ENCODE data around the gene LTB4R. TPM values are rescaled to one million over a fixed set of nuclear protein-coding genes. Genes with fewer than 3 reads are reported as not detected.

Gene LTB4R
- total RNA-seq, 4 donors from 2014 or later: 3.7 to 19.5 (median 5.6) TPM

GRCh38 chr14:24361326-24361725, 50.0 kb downstream of the LTB4R start:
- intact Hi-C loops (cut with DNase I; ENCODE audit: low total_unique reads): no loop called here
- TF ChIP-seq POLR2A (IDR thresholded peaks at IDR 0.05) (no peak), CTCF (IDR thresholded peaks at IDR 0.05) (no peak)
- Histone ChIP-seq H3K4me1 (no peaks in the 10 kb centered on the region), H3K4me3 (no peak overlapping the region), H3K36me3 (no peaks in the 10 kb centered on the region), H3K27me3 (no peaks in the 10 kb centered on the region), H3K9me3 (no peaks in the 10 kb centered on the region), H3K27ac (no peak overlapping the region)
- DNase-seq: no peak

- no peaks in the 10 kb centered on the region for H3K27me3 ChIP-seq
- no peaks in the 10 kb centered on the region for H3K36me3 ChIP-seq
- intact Hi-C loops (cut with DNase I; ENCODE audit: low total_unique reads): no loop called here
- TF ChIP-seq CTCF (IDR thresholded peaks at IDR 0.05): no peak
- TF ChIP-seq POLR2A (IDR thresholded peaks at IDR 0.05): no peak
- H3K4me1 ChIP-seq: no peaks in the 10 kb centered on the region
- no peak overlapping the region for H3K4me3 ChIP-seq
- no peak overlapping the region for H3K27ac ChIP-seq
- no peaks in the 10 kb centered on the region for H3K9me3 ChIP-seq
- DNase-seq: no peak
Observed at GRCh38 chr14:24362241-24362960, 51.1 kb downstream of the LTB4R start.

GRCh38 chr14:24363401-24363800, 52.1 kb downstream of the LTB4R start:
- Histone ChIP-seq H3K4me1 (no peaks in the 10 kb centered on the region), H3K4me3 (no peak overlapping the region), H3K27me3 (no peaks in the 10 kb centered on the region), H3K36me3 (no peaks in the 10 kb centered on the region), H3K9me3 (no peaks in the 10 kb centered on the region), H3K27ac (no peak overlapping the region)
- DNase-seq: no peak
- intact Hi-C loops (cut with DNase I; ENCODE audit: low total_unique reads): no loop called here
- no peak for TF ChIP-seq POLR2A (IDR thresholded peaks at IDR 0.05)
- TF ChIP-seq CTCF (IDR thresholded peaks at IDR 0.05): no peak

GRCh38 chr14:24364841-24365240, 53.5 kb downstream of the LTB4R start:
- Histone ChIP-seq H3K36me3 (no peaks in the 10 kb centered on the region), H3K4me3 (no peak overlapping the region), H3K27ac (peak overlapping the region; percentile 94 to 99), H3K9me3 (no peaks in the 10 kb centered on the region), H3K4me1 (no peaks in the 10 kb centered on the region), H3K27me3 (no peaks in the 10 kb centered on the region)
- no peak for DNase-seq
- TF ChIP-seq CTCF (IDR thresholded peaks at IDR 0.05) (no peak), POLR2A (IDR thresholded peaks at IDR 0.05) (no peak)
- intact Hi-C loops (cut with DNase I; ENCODE audit: low total_unique reads): loop anchor here (5.0 kb wide), 1 partner anchor 67 kb away; no protein-coding TSS in a partner anchor

- TF ChIP-seq CTCF (IDR thresholded peaks at IDR 0.05): peak; percentile 85 to 93 (median 92)
- no peak for TF ChIP-seq POLR2A (IDR thresholded peaks at IDR 0.05)
- intact Hi-C loops (cut with DNase I; ENCODE audit: low total_unique reads): loop anchor here (5.0 kb wide), 1 partner anchor 66 kb away; no protein-coding TSS in a partner anchor
- H3K4me3 ChIP-seq: peak overlapping the region; percentile 69 to 81
- no peaks in the 10 kb centered on the region for H3K4me1 ChIP-seq
- H3K36me3 ChIP-seq: no peaks in the 10 kb centered on the region
- H3K27ac ChIP-seq: peak overlapping the region; percentile 94 to 99
- DNase-seq: peak; percentile 90 to 91
- H3K27me3 ChIP-seq: no peaks in the 10 kb centered on the region
- no peaks in the 10 kb centered on the region for H3K9me3 ChIP-seq
Observed at GRCh38 chr14:24365600-24366412, 54.5 kb downstream of the LTB4R start.
